Measurements from ENCODE around the gene ING1.

Gene ING1

GRCh38 chr13:110758195-110758805 is 44.8 kb downstream of the ING1 start:
- TF ChIP-seq, protein P1, sequence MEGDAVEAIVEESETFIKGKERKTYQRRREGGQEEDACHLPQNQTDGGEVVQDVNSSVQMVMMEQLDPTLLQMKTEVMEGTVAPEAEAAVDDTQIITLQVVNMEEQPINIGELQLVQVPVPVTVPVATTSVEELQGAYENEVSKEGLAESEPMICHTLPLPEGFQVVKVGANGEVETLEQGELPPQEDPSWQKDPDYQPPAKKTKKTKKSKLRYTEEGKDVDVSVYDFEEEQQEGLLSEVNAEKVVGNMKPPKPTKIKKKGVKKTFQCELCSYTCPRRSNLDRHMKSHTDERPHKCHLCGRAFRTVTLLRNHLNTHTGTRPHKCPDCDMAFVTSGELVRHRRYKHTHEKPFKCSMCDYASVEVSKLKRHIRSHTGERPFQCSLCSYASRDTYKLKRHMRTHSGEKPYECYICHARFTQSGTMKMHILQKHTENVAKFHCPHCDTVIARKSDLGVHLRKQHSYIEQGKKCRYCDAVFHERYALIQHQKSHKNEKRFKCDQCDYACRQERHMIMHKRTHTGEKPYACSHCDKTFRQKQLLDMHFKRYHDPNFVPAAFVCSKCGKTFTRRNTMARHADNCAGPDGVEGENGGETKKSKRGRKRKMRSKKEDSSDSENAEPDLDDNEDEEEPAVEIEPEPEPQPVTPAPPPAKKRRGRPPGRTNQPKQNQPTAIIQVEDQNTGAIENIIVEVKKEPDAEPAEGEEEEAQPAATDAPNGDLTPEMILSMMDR (IDR thresholded peaks at IDR 0.05), result no peak
- no peak for DNase-seq
- Histone ChIP-seq H3K36me3 (no peaks in the 10 kb centered on the region), H3K27me3 (no peaks in the 10 kb centered on the region), H3K4me3 (no peak overlapping the region), H3K27ac (no peak overlapping the region), H3K4me1 (no peaks in the 10 kb centered on the region), H3K9me3 (no peaks in the 10 kb centered on the region)
- intact Hi-C loops (cut with DNase I; ENCODE audit: low total_unique reads), result no loop called here

DNA sequence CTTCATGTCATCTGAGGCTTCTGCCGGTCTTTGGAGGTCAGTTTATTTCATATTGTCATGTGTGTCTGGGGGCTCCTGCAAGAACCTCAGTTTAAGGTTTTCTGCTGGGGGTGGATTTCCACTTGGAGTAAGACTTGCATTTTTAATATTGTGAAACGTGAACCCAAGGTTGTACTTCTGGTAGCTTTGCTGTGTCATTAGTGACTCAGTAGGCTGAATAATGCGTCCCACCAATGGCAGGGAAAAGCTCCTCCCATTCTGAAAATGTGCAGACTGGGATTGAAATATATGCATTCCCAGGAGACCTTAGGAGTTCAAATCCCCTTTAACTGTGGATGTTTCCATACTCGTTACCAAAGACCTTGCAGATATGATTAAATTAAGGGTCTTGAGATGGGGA is 46.2 kb downstream of the ING1 start:
- no peak overlapping the region for H3K4me3 ChIP-seq
- TF ChIP-seq, protein P1 (IDR thresholded peaks at IDR 0.05), result no peak
- intact Hi-C loops (cut with DNase I; ENCODE audit: low total_unique reads), result no loop called here
- no peak for DNase-seq
- no peak overlapping the region for H3K27ac ChIP-seq
- no peaks in the 10 kb centered on the region for H3K36me3 ChIP-seq
- H3K27me3 ChIP-seq, result no peaks in the 10 kb centered on the region
- H3K9me3 ChIP-seq, result no peaks in the 10 kb centered on the region
- H3K4me1 ChIP-seq, result no peaks in the 10 kb centered on the region

- no peaks in the 10 kb centered on the region for H3K27me3 ChIP-seq
- no peak overlapping the region for H3K27ac ChIP-seq
- H3K36me3 ChIP-seq, result no peaks in the 10 kb centered on the region
- TF ChIP-seq, protein P1 (IDR thresholded peaks at IDR 0.05), result no peak
- H3K9me3 ChIP-seq, result no peaks in the 10 kb centered on the region
- intact Hi-C loops (cut with DNase I; ENCODE audit: low total_unique reads), result no loop called here
- H3K4me1 ChIP-seq, result no peaks in the 10 kb centered on the region
- H3K4me3 ChIP-seq, result no peak overlapping the region
- no peak for DNase-seq
Measured at GRCh38 chr13:110760611-110761010, 47.1 kb downstream of the ING1 start.

DNA sequence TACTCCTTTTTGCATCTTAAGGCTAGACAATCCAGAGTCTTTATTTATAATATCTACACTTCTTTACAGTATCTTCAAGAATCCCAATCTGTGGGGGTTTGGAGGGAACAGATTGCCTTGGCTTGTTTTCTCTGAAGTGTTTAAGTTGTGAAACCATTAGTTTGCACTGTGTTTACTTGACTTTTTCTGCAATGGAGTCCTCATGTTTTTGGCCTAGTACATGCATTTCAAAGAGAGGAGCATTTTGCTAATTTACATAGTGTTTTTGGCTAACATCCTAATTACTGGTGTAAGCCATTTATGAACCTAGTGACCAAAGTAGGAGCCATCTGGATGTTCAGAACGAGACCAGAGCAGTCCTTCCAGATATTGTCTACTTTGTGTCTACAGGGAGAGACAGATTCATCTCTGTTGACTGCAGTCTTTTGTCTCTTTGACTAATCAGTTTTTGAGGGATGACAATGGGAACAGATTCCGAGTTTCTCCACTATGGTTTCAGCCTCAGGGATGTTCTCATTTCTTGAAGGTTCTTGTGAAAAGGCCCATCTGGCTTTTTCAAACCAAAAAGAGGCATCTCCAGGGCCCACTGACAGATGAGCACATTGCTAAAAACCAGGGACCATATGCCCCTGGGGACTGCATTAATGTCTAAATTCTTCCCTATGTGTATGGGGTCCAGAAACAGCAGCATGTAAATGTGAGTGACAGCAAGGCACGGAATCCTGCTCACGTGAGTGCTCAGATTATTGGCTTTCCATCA is 53.4 kb downstream of the ING1 start:
- intact Hi-C loops (cut with DNase I; ENCODE audit: low total_unique reads), result no loop called here
- H3K27ac ChIP-seq, result no peak overlapping the region
- no peaks in the 10 kb centered on the region for H3K4me1 ChIP-seq
- H3K9me3 ChIP-seq, result no peaks in the 10 kb centered on the region
- DNase-seq, result no peak
- TF ChIP-seq, protein P1 (IDR thresholded peaks at IDR 0.05), result no peak
- H3K4me3 ChIP-seq, result no peak overlapping the region
- no peaks in the 10 kb centered on the region for H3K36me3 ChIP-seq
- peaks cover 0 to 8% of the 10 kb centered on the region in 2 donors for H3K27me3 ChIP-seq

- Histone ChIP-seq H3K27me3 (peaks cover 0 to 8% of the 10 kb centered on the region in 2 donors), H3K9me3 (no peaks in the 10 kb centered on the region), H3K4me1 (no peaks in the 10 kb centered on the region), H3K27ac (no peak overlapping the region), H3K4me3 (no peak overlapping the region), H3K36me3 (no peaks in the 10 kb centered on the region)
- intact Hi-C loops (cut with DNase I; ENCODE audit: low total_unique reads), result no loop called here
- no peak for DNase-seq
- TF ChIP-seq, protein P1 (IDR thresholded peaks at IDR 0.05), result no peak
Measured at GRCh38 chr13:110767476-110767875, 54.0 kb downstream of the ING1 start.

All from tibial artery (tissue), 4 donors.